Colonic mucosa (tissue), 4 donors: Measurements from ENCODE around the gene RASEF. TPM values are rescaled to one million over a fixed set of nuclear protein-coding genes. Genes with fewer than 3 reads are reported as not detected.

ENCODE experiments used
- DNase-seq: peaks from one replicate; pipeline ENCODE4 v3.0.0-alpha.2; 2020
- H3K27ac ChIP-seq: fragments of 200-600 bp; one replicate; pipeline ENCODE4 v1.8.0; 2021
- H3K27me3 ChIP-seq: fragments of 200-600 bp; one replicate; pipeline ENCODE4 v1.8.0; 2021
- H3K36me3 ChIP-seq: fragments of 200-600 bp; one replicate; pipeline ENCODE4 v1.8.0; 2021
- H3K4me1 ChIP-seq: fragments of 200-600 bp; one replicate; pipeline ENCODE4 v1.8.0; 2021; ENCODE audit warnings: mild to moderate bottlenecking
- H3K4me3 ChIP-seq: fragments of 200-600 bp; one replicate; pipeline ENCODE4 v1.8.0; 2021
- H3K9ac ChIP-seq, 2 donors: one replicate each; pipeline ENCODE4 v1.7.0; 2013; ENCODE audit warnings: control low read depth in 2 of 2, low read depth in 2 of 2, low read length in 2 of 2
- H3K9me3 ChIP-seq: fragments of 200-600 bp; one replicate; pipeline ENCODE4 v1.8.0; 2021
- intact Hi-C: fragments of 100-400 bp; cut with DNase I; formaldehyde crosslinking; loops from one replicate; pipeline ENCODE4 v1.14.1; 2022
- total RNA-seq, 2 donors: library from RNA; stranded (reverse); fragmentation: NEBNext Ultra II Directional in 1 of 2; extraction: Animal tissue kit (Norgen Biotek cat#: 25700) in 1 of 2; gene quantifications; one replicate each; pipeline ENCODE4 v1.2.1, GENCODE V29; 2021
- TF ChIP-seq, protein P1 (sequence below): fragments of 200-600 bp; IDR thresholded peaks from one replicate; pipeline ENCODE4 v1.8.0; 2022; ENCODE audit warnings: antibody characterized with exemption, mild to moderate bottlenecking
- donor health status: healthy.
- donor health status: DM: no; HTN: no; CAD: no.
- donor health status: DM: no; HTN: no; CAD: no.

The RASEF gene
- total RNA-seq, result 10 to 100 TPM; 36.8 to 38.9 TPM

DNA sequence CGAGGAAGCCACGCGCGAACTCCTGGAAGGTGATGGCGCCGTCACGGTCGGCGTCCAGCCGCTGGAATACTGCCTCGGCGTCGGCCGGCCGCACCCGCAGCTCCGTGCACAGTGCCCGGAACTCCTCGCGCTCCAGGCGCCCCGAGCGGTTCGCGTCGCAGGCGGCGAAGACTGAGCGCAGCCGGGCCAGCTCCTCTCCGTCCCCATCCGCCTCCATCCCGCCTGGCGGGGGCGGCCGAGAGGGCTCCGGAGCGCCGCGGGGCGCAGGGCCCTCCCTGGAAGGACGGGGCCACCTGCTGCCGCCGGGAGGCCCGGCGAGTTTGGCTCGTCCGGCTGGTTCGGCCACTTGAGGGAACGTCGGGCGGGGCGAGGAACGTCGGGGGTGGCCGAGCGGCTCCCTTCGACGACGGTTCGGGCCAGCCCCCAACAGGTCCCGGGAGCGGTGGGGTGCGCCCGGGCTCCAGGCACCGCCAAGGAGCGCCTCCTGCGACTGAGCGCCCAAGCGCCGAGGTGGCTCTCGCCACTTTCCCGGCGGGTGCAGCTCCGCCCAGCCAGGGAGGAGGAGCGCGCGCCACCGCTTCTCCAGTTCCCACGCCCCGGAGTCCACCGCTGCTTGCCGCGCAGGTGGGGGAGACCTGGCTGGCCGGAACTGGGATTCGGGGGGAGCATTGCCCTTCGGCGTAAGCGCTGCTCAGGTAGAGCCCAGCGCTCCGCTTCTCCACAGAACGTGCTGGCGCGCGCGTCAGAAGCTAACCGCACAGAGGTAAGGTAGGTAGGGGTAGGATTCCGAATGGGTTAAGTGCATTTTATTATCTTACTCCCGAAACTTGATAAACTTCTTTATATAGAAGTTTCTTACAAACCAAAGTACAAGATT, at the start of gene RASEF:
RASEF (minus strand) TSS at position 492 of the 877 bp plus-strand sequence; CDS start at position 217, 275 bp downstream.
- intact Hi-C loops, result no loop called here
- no peaks in the 10 kb centered on the region for H3K9me3 ChIP-seq
- peak within 1 kb of the TSS; percentile 60 to 81 for H3K9ac ChIP-seq
- DNase-seq, result peak; percentile 85
- peaks cover 4% of the 10 kb centered on the region for H3K27me3 ChIP-seq
- TF ChIP-seq, protein P1, sequence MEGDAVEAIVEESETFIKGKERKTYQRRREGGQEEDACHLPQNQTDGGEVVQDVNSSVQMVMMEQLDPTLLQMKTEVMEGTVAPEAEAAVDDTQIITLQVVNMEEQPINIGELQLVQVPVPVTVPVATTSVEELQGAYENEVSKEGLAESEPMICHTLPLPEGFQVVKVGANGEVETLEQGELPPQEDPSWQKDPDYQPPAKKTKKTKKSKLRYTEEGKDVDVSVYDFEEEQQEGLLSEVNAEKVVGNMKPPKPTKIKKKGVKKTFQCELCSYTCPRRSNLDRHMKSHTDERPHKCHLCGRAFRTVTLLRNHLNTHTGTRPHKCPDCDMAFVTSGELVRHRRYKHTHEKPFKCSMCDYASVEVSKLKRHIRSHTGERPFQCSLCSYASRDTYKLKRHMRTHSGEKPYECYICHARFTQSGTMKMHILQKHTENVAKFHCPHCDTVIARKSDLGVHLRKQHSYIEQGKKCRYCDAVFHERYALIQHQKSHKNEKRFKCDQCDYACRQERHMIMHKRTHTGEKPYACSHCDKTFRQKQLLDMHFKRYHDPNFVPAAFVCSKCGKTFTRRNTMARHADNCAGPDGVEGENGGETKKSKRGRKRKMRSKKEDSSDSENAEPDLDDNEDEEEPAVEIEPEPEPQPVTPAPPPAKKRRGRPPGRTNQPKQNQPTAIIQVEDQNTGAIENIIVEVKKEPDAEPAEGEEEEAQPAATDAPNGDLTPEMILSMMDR, result no peak
- H3K36me3 ChIP-seq, result no peaks in the 10 kb centered on the region
- peak within 1 kb of the TSS; percentile 60 for H3K4me3 ChIP-seq
- H3K27ac ChIP-seq, result peak within 1 kb of the TSS; percentile 94
- no peaks in the 10 kb centered on the region for H3K4me1 ChIP-seq

DNA sequence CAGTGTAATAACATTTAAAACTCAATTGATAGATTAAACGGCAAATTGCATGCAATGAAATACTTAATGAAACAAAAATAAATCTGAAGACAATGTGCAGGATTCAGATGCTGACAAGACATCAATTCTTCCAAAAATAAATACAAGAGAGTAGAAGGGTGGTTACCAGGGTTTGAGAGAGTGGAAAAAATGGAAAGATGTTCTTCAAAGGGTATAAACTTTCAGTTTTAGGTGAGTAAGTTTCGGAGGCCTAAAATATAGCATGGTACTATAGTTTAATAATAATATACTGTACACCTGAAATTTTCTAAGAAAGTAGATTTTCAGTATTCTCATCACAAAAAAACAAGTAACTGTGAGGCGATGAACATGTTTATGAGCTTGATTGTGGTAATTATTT, 48.2 kb upstream of the RASEF start:
- intact Hi-C loops, result no loop called here
- DNase-seq, result no peak
- TF ChIP-seq, protein P1, result no peak

DNA sequence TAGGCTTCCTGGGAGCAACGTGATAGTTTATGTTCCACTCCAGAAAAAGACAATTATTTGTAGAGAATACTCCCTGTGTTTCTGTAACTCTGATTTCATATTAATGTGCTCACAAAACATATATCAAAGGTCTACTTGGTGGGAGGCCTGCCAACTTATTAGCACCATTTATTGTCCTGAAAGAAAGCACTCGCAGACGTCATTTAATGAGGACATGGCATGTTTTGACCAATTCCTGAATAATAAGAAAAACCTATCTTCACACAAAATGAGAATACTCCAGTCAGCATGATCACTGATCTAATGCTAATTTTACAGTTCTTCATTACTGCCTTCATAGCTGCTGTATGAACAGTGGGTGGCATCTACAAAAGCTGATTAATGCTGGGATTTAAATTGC, 46.4 kb upstream of the RASEF start:
- H3K4me1 ChIP-seq, result no peaks in the 10 kb centered on the region
- no peak overlapping the region for H3K4me3 ChIP-seq
- intact Hi-C loops, result no loop called here
- H3K9ac ChIP-seq, result no peak overlapping the region
- no peaks in the 10 kb centered on the region for H3K27me3 ChIP-seq
- no peak overlapping the region for H3K27ac ChIP-seq
- no peaks in the 10 kb centered on the region for H3K36me3 ChIP-seq
- TF ChIP-seq, protein P1, result no peak
- no peak for DNase-seq
- no peaks in the 10 kb centered on the region for H3K9me3 ChIP-seq

More for the DNA sequence above, 48.2 kb upstream of the RASEF start:
- no peak overlapping the region for H3K9ac ChIP-seq
- H3K27ac ChIP-seq, result no peak overlapping the region
- H3K4me1 ChIP-seq, result no peaks in the 10 kb centered on the region
- H3K27me3 ChIP-seq, result no peaks in the 10 kb centered on the region
- no peaks in the 10 kb centered on the region for H3K9me3 ChIP-seq
- H3K36me3 ChIP-seq, result no peaks in the 10 kb centered on the region
- H3K4me3 ChIP-seq, result no peak overlapping the region

DNA sequence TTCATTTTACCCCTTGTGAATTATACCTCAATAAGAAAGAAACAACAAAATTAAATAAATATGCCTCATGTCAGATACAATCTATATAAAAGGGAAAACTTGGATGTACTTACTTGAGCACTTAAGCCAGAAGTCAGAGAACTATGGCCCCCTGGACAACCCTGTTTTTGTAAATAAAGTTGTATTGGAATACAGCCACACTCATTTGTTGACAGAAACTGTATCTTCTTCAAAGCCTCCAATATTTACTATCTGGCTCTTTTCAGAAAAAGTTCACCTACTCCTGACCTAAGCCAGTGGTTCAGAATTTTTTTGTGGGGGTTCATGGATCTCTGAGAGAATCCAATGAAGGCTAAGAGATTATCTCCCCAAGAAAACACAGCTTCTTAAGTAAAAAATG, 45.3 kb upstream of the RASEF start:
- Histone ChIP-seq H3K4me1 (no peaks in the 10 kb centered on the region), H3K27ac (no peak overlapping the region), H3K9me3 (no peaks in the 10 kb centered on the region), H3K27me3 (no peaks in the 10 kb centered on the region), H3K36me3 (no peaks in the 10 kb centered on the region), H3K4me3 (no peak overlapping the region), H3K9ac (no peak overlapping the region)
- DNase-seq, result no peak
- TF ChIP-seq, protein P1, result no peak
- intact Hi-C loops, result no loop called here

DNA sequence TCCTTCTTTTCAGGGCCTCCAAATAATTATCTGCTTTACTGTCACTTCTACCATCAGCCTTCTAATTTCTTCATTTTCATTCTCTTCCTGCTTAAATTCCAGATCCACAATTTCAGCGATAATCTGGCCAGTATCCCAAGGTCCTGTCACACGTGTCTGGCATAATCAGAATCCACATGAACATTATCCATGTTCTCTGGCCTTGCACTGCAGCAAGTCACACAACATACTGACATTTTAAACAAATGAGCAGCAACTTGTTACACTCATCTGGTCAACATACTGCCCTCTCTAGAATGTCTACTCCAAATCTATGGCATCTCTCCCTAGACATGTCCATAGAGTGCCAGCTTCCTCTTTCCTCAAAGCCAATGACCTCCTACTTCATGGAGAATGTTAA, 43.8 kb upstream of the RASEF start:
- H3K27ac ChIP-seq, result no peak overlapping the region
- intact Hi-C loops, result no loop called here

More for the DNA sequence above, 43.8 kb upstream of the RASEF start:
- Histone ChIP-seq H3K27me3 (no peaks in the 10 kb centered on the region), H3K4me3 (no peak overlapping the region), H3K9ac (no peak overlapping the region), H3K36me3 (no peaks in the 10 kb centered on the region), H3K9me3 (no peaks in the 10 kb centered on the region), H3K4me1 (no peaks in the 10 kb centered on the region)
- DNase-seq, result no peak
- TF ChIP-seq, protein P1, result no peak
